G401 (cell line): ENCODE results near the gene TNFRSF1B. TPM values are rescaled to one million over a fixed set of nuclear protein-coding genes. Genes with fewer than 3 reads are reported as not detected.

Experiments
- DNase-seq: peaks from one replicate; pipeline ENCODE4 v3.0.0-alpha.2; 2015; ENCODE audit warnings: low spot score
- in situ Hi-C: cut with HindIII; loops from 2 replicates; pipeline ENCODE4 v1.10.0; 2016; ENCODE audit warnings: low sequenced_read_pairs, mixed read lengths
- total RNA-seq: library from RNA; depleted of rRNA; stranded (reverse); fragments of >200 nt; shearing (Covaris generic); gene quantifications from 2 replicates; pipeline ENCODE4 v1.2.3, GENCODE V29; 2014; rRNA removed

The TNFRSF1B gene
- total RNA-seq, 1 experiment from 2014 or later = not detected

DNA sequence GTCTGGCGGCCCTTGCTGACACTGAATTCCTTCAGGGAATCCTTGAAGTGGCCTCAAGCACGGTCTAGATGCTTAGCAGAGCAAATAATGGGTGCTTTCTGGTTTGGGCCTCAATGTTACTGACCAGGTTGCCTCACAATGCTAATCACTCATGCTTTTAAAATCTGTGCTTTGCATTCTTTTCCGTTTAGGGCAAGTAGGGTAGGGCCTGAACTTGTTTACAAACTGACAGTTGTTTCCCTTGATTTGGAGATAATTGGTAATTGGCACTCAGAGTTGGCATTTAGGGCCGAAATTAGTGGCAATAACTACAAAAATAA is 64.4 kb downstream of the TNFRSF1B start:
- in situ Hi-C loops = no loop called here

DNA sequence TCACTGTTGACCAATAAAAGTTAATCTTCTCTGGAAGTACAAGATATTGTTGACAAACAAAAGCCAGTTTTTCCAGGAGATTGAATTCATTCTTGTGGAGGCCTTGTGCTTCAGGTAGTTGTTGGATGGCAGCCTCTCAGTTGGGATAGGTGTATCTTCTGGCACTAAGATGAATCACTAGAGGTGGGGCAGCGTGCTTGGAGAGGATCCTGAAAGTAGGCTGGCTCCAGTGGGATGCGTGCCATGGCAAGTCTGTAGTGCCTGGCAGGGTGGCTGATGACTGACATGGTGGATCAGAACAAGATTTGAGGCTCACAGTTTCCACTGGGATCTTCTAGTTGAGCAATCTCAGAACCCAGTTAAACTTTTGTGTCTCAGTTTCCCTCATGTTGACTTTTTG is 65.4 kb downstream of the TNFRSF1B start:
- in situ Hi-C loops = no loop called here
- peak; percentile 41 for DNase-seq

More for the DNA sequence above, 64.4 kb downstream of the TNFRSF1B start:
- DNase-seq = no peak

DNA sequence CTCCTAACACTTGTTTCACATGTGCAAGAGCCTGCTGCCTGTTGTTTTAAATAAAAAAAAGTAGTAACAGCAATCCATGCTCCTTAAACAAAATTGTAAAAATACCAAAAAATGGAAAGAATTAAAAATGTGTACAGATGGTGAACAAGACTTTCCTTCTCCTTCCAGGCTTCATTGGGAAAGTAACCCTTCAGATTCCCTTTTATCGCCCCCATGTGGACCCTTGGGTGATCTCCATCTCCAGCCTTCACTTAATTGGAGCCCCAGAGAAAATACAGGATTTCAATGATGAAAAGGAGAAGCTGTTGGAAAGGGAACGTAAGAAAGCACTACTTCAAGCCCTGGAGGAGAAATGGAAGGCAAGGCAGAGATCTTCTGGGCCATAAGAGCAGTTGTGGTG is 77.3 kb downstream of the TNFRSF1B start:
- no peak for DNase-seq

DNA sequence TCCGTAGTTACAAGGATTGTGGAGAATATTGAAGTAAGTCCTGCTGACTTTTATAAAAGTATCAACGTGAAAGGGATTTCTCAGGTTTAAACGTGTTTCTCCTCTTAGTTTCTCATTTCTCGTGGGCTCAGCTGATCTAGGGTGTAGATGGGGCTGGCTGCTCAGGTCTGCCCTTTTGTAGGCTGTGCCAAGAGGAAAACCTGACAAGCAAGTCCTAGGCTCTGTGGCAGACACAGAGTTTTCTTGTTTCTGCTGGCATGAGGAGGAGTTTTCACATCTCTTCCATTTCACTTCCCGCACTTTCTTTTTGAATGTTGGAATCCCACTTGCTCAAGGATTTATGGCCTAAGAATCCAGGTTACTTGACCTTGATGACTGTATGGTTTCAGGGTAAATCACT is 77.8 kb downstream of the TNFRSF1B start:
- no peak for DNase-seq
- in situ Hi-C loops = no loop called here

More for the DNA sequence above, 77.3 kb downstream of the TNFRSF1B start:
- in situ Hi-C loops = no loop called here

DNA sequence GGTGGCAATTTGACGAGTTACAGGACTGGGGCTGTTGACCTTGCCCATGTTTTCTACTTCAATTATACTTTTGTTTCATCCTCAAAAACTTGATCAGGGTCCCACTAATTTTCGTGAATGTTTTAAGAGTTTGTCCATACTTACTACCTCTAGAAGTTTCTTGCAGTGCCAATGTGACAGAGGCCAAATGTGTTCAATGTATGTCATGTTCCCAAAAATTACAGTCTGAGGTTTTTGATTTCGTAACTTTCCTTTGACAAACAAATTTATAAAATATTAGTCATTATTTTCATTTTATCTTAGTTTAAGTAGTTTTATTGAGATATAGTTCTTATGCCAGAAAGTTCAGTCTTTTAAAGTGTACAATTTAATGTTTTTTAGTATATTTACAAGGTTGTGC is 78.3 kb downstream of the TNFRSF1B start:
- no peak for DNase-seq
- in situ Hi-C loops = no loop called here

DNA sequence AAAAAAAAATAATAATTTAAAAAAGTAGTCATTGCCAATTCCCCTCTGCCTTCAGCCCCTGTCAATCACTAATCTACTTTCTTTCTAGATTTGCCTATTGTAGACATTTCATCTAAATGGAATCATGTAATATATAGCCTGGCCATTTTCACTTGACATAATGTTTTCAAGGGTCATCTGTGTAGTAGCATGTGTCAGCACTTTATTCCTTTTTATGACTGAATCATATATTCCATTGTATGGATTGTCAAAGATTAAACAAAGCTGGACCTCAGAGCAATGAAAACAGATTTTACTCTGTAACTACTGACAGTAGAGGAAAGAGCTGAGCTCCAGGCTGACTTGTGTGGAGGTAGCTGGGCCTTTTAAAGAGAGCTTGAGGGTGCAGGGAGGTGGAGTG is 78.9 kb downstream of the TNFRSF1B start:
- DNase-seq = no peak
- in situ Hi-C loops = no loop called here

DNA sequence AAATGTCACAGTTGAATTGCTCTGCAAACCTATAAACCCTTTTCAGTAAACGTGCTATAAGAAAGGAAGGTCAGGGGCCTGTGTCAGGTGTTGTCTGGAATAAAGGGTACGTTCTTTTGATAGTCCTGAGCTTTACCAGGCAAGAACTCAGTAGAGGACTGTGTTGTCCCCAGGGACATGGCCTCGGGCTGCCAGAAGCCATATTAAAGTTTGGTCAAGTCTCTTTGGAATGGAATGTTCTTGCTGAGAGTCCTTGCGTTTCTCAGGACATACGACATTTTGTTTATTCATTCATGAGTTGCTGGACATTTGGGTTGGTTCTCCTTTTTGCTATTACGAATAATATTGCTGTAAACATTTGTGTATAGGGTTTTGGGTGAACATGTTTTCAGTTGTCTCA is 79.8 kb downstream of the TNFRSF1B start:
- no peak for DNase-seq
- in situ Hi-C loops = no loop called here

DNA sequence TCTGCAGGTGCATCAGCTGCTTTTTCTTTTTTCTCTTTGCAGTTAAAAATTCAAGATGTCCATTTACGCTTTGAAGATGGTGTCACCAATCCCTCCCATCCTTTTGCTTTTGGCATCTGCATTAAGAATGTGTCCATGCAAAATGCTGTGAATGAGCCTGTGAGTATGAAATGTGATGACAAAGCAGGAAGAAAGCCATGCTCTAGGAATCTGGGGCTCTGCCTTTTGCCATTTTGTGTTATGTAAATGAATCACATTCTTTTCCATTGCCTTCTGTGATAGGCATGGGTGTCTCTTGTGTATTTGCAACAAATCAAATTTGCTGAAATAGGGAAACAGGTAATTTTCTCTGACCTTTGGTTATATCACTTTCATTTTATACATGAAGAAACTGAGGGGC is 82.4 kb downstream of the TNFRSF1B start:
- in situ Hi-C loops = no loop called here
- no peak for DNase-seq

DNA sequence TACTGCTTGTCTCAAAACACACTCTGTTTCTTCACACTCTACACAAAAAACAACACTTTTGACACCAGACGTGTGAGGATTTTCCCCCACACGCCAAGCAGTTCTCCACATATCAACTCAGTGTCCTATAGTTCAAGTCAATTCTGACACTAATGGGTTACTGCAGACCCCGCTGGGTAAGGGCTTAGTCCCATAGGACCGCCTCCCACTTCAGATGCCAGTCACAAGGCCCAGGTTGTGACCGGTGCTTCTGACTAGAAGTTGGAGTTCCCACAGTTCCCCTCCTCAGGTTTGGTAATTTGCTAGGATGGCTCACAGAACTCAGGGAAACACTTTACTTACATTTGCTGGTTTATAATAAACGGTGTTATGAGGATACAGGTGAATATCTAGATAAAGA is 83.0 kb downstream of the TNFRSF1B start:
- in situ Hi-C loops = no loop called here
- no peak for DNase-seq

DNA sequence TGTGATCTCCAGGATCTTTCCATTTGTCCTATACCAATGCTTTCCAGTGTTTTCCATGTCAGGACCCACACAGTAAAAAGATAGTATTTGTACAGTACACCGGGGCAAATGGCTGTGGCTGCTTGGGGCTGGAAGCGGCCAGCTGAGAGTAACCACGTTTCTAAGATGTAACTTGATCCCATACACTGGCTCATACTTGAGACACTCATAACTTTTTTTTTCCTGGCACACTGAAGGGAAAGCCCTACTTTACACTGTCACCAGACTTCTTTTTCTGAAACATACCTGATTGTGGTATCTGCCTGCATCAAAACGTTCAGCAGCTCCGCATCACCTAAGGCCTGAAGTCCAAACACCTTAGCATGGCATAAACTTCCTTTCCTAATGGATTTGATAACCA is 84.7 kb downstream of the TNFRSF1B start:
- no peak for DNase-seq
- in situ Hi-C loops = no loop called here

DNA sequence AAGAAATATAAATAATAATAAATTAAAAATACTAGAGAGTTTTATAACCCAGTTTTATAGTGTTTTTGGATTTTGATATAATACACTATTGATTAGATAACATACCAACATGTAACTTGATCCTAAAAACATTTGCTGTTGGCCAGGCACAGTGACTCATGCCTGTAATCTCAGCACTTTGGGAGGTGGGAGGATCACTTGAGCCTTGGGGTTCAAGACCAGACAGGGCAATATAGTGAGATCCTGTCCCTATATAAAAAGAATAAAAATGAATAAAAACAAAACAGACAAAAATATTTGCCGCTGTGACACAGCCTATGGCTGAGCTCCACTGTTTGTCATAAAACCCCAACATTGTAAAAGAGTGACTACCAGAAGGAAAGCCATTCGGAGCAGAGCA is 89.1 kb downstream of the TNFRSF1B start:
- in situ Hi-C loops = no loop called here
- no peak for DNase-seq

DNA sequence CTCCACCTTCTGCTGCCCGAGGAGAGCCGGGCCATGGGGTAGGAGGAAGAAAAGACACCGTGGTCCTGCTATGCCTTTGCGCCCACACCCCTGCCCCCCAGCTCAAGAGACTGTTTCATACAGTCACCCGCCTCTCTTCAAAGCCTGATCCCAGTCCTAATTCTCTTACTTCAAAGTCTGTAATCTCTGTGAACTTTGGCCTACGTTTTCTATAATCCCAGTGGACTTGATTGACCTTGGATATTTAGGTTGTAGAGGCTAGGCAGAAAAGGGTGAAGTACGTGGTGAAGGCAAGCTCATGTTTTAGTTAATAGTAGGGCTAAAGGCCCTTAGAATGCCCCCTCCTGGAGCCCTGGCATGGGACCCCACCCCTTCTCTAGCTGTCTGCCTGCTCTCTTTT is 91.5 kb downstream of the TNFRSF1B start:
- in situ Hi-C loops = no loop called here

More for the DNA sequence above, 91.5 kb downstream of the TNFRSF1B start:
- DNase-seq = no peak

Other genes starting within 250 kb of the TNFRSF1B start
- 52.6 and 53.7 TPM in 2 replicates for gene KIAA2013, start 240.6 kb upstream of the TNFRSF1B start, total RNA-seq
- gene PLOD1, start 232.3 kb upstream of the TNFRSF1B start, total RNA-seq = 103 and 104 TPM in 2 replicates
- gene MFN2, start 186.5 kb upstream of the TNFRSF1B start, total RNA-seq = 23.4 and 37.0 TPM in 2 replicates
- 37.9 and 41.0 TPM in 2 replicates for gene MIIP, start 147.5 kb upstream of the TNFRSF1B start, total RNA-seq
- gene TNFRSF8, start 103.7 kb upstream of the TNFRSF1B start, total RNA-seq = 0.25 TPM in 1 of 2 replicates, not detected in the other
- gene VPS13D, start 63.0 kb downstream of the TNFRSF1B start, total RNA-seq = 10.0 and 11.4 TPM in 2 replicates